ENCODE measurements around the gene DLGAP1. TPM values are rescaled to one million over a fixed set of nuclear protein-coding genes. Genes with fewer than 3 reads are reported as not detected.
A peak's percentile ranks its signal among the peaks of the same experiment; 100 is the strongest.

The DLGAP1 gene
- total and polyA plus RNA-seq, 2 of the 13 experiments (the other 11 are each of a cell fraction or from before 2014, with no cell fraction given): 0.01 TPM; not detected in 1

DNA sequence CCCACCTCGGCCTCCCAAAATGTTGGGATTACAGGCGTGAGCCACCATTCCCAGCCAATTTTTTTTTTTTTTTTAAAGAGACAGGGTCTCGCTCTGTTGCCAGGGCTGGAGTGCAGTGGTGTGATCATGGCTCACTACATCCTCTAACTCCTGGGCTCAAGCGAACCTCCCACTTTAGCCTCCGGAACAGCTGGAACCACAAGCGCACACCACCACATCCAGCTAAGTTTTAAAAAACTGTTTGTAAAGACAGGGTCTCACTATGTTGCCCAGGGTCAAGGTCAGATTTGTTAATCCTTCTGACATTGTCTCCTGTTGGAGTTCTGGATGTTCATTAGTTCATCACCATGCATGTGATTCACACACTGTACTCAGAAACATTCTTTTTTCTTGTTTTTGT lies 855.2 kb downstream of the DLGAP1 start (continued):
- TF ChIP-seq, protein P1, sequence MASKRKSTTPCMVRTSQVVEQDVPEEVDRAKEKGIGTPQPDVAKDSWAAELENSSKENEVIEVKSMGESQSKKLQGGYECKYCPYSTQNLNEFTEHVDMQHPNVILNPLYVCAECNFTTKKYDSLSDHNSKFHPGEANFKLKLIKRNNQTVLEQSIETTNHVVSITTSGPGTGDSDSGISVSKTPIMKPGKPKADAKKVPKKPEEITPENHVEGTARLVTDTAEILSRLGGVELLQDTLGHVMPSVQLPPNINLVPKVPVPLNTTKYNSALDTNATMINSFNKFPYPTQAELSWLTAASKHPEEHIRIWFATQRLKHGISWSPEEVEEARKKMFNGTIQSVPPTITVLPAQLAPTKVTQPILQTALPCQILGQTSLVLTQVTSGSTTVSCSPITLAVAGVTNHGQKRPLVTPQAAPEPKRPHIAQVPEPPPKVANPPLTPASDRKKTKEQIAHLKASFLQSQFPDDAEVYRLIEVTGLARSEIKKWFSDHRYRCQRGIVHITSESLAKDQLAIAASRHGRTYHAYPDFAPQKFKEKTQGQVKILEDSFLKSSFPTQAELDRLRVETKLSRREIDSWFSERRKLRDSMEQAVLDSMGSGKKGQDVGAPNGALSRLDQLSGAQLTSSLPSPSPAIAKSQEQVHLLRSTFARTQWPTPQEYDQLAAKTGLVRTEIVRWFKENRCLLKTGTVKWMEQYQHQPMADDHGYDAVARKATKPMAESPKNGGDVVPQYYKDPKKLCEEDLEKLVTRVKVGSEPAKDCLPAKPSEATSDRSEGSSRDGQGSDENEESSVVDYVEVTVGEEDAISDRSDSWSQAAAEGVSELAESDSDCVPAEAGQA (IDR thresholded peaks at IDR 0.05; ENCODE audit: low read depth): no peak
- TF ChIP-seq, protein P1 (CRISPR knock-in tag; IDR thresholded peaks at IDR 0.05; ENCODE audit: borderline replicate concordance): no peak
- TF ChIP-seq KDM3A (CRISPR knock-in tag; IDR thresholded peaks at IDR 0.05; ENCODE audit: low read depth): no peak
- TF ChIP-seq ZNF326 (CRISPR knock-in tag; IDR thresholded peaks at IDR 0.05; ENCODE audit: borderline replicate concordance): no peak
- TF ChIP-seq ESRRA (CRISPR knock-in tag; IDR thresholded peaks at IDR 0.05; ENCODE audit: low read depth): no peak
- no peak for TF ChIP-seq ZKSCAN8 (CRISPR knock-in tag; IDR thresholded peaks at IDR 0.05; ENCODE audit: borderline replicate concordance)
- TF ChIP-seq HDAC2 (CRISPR knock-in tag; IDR thresholded peaks at IDR 0.05): no peak
- TF ChIP-seq NR2F1 (CRISPR knock-in tag; IDR thresholded peaks at IDR 0.05): peak in 1 of 2 experiments; percentile 29; a peak in 1 of 4 replicates
- no peak for TF ChIP-seq ZNF260 (CRISPR knock-in tag; IDR thresholded peaks at IDR 0.05; ENCODE audit: borderline replicate concordance, low read depth)
- TF ChIP-seq BRD4 (CRISPR knock-in tag; IDR thresholded peaks at IDR 0.05): no peak
- TF ChIP-seq ZNF724P (CRISPR knock-in tag; IDR thresholded peaks at IDR 0.05; ENCODE audit: borderline replicate concordance): no peak
- no peak for TF ChIP-seq ZNF713 (CRISPR knock-in tag; IDR thresholded peaks at IDR 0.05)
- TF ChIP-seq, protein P2, sequence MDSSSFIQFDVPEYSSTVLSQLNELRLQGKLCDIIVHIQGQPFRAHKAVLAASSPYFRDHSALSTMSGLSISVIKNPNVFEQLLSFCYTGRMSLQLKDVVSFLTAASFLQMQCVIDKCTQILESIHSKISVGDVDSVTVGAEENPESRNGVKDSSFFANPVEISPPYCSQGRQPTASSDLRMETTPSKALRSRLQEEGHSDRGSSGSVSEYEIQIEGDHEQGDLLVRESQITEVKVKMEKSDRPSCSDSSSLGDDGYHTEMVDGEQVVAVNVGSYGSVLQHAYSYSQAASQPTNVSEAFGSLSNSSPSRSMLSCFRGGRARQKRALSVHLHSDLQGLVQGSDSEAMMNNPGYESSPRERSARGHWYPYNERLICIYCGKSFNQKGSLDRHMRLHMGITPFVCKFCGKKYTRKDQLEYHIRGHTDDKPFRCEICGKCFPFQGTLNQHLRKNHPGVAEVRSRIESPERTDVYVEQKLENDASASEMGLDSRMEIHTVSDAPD (CRISPR knock-in tag; IDR thresholded peaks at IDR 0.05): no peak
- no peak for TF ChIP-seq POLR2G (IDR thresholded peaks at IDR 0.05; ENCODE audit: low read depth, low read length)
- no peak for TF ChIP-seq GTF2F1 (IDR thresholded peaks at IDR 0.05; ENCODE audit: low read length)
- TF ChIP-seq, protein P3, sequence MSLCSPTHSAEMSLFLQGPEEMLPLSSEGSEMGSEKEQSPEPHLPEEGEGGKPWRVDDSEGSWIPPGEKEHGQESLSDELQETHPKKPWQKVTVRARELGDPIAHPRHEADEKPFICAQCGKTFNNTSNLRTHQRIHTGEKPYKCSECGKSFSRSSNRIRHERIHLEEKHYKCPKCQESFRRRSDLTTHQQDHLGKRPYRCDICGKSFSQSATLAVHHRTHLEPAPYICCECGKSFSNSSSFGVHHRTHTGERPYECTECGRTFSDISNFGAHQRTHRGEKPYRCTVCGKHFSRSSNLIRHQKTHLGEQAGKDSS (CRISPR knock-in tag; IDR thresholded peaks at IDR 0.05; ENCODE audit: borderline replicate concordance, low read depth): no peak
- TF ChIP-seq, protein P4, sequence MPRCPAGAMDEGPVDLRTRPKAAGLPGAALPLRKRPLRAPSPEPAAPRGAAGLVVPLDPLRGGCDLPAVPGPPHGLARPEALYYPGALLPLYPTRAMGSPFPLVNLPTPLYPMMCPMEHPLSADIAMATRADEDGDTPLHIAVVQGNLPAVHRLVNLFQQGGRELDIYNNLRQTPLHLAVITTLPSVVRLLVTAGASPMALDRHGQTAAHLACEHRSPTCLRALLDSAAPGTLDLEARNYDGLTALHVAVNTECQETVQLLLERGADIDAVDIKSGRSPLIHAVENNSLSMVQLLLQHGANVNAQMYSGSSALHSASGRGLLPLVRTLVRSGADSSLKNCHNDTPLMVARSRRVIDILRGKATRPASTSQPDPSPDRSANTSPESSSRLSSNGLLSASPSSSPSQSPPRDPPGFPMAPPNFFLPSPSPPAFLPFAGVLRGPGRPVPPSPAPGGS (CRISPR knock-in tag; IDR thresholded peaks at IDR 0.05): no peak
- TF ChIP-seq RBFOX2 (IDR thresholded peaks at IDR 0.05; ENCODE audit: low read depth, low read length): peak; percentile 35; the same call in 1 of the 2 replicates
- TF ChIP-seq ZSCAN21 (CRISPR knock-in tag; IDR thresholded peaks at IDR 0.05; ENCODE audit: borderline replicate concordance): no peak
- no peak for TF ChIP-seq ZNF367 (CRISPR knock-in tag; IDR thresholded peaks at IDR 0.05; ENCODE audit: borderline replicate concordance)
- no peak for TF ChIP-seq MXD4 (CRISPR knock-in tag; IDR thresholded peaks at IDR 0.05)
- no peak for TF ChIP-seq NFE2L2 (IDR thresholded peaks at IDR 0.05; ENCODE audit: low read length)

All from HepG2 (cell line).